NCI-H345 (cell line): Measurements from ENCODE around the gene CRYBG2.
"Not testable (repeated sequence)": the region's sequence is repeated elsewhere in the genome, so short reads cannot be mapped to it uniquely, and the experiment has no call there.

Experiments
- DNase-seq: peaks from one replicate; lab custom pipeline; 2025; lab: John Stamatoyannopoulos, UW

CRYBG2 gene

GRCh38 chr1:26295194-26296138 is 58.5 kb downstream of the CRYBG2 start:
- DNase-seq = no peak

DNA sequence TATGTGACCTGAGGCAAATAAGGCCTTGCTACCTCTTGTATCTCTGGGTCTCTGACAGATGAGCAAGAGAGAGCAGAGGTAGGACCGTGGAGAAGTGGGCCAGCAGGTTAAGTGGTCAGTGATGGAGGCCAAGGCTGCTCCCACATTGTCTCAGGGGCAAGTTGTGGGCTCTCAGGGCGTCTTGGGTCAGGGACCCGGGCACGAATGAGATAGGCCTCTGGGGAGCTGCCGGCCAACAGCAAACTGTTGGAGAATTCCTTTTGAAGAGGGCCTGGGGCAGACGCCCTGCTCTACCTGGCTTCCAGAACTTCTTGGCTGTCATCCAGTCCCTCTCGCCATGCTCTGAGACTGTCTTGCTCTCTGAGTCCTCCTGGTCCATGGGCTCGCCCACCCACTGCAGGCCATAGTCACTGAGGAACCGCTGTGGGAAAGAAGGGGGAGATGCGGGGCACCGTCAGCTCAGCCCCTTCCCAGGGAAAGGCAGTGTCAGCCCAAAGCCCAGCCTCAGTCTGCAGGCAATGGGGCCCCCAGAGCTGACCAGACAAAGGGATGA is 59.9 kb downstream of the CRYBG2 start:
- DNase-seq = no peak

GRCh38 chr1:26292735-26293134 is 61.2 kb downstream of the CRYBG2 start:
- not testable (repeated sequence) for DNase-seq

DNA sequence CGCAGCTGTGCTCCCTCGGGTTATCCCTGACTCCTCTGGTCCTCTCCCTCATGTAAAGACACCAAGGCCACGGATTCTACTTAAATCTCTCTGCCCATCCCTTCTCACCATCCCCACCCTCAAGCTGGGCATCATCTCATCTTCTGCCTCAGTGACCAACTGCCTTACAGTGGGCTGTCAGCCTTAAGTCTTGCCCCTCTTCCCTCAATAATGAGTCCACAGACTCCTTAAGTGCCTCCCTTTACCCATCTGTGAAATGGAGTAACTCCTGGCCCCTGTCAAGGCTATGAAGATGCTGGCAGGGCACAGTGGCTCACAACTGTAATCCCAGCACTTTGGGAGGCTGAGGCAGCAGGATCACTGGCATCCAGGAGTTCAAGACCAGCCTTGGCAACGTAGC is 62.0 kb downstream of the CRYBG2 start:
- DNase-seq = no peak

DNA sequence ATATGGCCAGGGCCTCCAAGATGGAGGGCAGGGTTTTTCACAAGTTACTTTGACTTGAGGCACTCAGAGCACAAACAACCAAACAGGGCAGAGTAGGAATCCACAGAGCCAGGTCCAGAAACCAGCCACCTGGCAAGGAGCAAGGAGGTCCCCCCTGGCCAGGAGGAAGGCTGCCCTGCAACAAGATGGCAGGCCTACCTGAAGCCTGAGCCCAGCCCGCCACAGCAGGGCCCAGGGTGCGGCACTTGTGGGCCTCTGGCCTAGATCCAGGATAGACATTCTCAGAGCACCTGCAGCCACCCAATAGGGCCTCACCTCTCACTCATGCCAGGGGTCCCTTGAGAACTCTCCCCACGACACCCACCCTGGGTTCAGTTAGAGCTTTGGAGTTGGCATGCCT is 62.5 kb downstream of the CRYBG2 start:
- no peak for DNase-seq

DNA sequence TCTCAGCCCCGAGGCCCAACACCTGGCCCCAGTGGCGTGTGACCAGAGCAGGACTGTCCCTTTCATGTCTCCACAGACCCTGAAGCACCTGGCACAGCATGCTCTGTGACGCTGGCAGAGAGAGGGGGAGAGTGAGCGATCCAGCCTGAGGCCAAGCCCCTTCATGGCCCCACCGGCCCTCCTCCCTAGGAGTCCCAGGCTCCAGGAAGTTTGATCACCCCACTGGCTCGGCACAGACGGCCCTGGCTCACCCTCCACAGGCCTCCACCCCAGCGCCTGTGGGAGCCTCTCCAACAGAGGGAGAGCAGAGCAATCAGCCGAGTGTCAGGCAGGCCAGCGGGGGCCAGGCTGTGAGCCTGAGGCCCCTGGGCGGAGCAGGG is 63.1 kb downstream of the CRYBG2 start:
- DNase-seq = no peak

DNA sequence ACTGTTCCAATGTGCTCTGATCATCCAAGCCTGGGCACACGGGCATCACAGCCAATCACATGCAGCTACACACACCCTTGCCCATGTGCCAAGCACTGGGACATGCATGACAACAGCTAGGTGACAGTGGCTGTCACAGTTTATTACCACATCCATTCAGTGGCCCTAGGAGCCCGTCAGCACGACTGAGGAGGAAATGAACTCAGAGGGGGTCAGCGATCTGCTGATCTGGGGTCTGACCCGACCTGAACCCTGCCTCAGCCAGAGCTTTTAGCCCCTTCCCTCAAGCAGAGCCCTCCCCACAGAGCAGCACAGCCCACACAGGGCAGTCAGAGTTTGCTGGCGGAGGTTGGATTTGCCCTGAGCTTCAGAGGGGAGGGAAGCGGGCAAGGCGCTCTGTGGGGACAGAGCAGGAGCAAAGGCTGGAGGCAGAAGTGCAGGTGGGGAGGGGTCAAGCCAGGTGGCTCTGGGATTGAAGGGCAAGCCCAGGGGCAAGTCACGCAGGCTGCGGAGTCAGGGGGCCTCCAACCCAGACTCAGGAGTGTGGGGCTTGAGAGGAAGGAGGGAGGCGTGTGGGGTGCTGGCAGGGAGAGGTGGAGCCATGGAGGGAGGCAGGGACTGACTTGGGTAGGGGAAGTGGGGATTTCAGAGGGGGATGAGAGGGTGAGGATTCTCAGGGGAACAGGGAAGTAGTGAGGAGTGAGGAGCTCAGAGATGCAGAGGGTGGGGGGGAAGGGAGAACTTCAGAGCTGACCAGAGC is 63.6 kb downstream of the CRYBG2 start:
- no peak for DNase-seq

GRCh38 chr1:26289158-26290059 is 64.5 kb downstream of the CRYBG2 start:
- DNase-seq = no peak

GRCh38 chr1:26288311-26288941 is 65.5 kb downstream of the CRYBG2 start:
- DNase-seq = no peak

DNA sequence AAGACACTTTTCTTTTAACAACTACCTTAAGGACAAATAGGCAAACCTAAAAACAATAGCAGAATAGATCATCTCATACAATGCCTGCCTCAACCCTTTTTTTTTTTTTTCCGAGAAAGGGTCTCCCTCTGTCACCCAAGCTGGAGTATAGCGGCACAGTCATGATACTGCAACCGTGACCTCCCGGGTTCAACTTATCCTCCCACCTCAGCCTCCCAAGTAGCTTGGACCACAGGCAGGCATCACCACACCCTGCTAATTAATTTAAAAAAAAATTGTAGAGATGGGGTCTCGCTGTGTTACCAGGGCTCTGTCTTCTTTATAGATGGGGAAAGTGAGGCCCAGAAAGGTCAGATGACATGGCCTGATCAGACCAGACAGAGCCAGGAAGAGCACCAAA is 66.1 kb downstream of the CRYBG2 start:
- no peak for DNase-seq

DNA sequence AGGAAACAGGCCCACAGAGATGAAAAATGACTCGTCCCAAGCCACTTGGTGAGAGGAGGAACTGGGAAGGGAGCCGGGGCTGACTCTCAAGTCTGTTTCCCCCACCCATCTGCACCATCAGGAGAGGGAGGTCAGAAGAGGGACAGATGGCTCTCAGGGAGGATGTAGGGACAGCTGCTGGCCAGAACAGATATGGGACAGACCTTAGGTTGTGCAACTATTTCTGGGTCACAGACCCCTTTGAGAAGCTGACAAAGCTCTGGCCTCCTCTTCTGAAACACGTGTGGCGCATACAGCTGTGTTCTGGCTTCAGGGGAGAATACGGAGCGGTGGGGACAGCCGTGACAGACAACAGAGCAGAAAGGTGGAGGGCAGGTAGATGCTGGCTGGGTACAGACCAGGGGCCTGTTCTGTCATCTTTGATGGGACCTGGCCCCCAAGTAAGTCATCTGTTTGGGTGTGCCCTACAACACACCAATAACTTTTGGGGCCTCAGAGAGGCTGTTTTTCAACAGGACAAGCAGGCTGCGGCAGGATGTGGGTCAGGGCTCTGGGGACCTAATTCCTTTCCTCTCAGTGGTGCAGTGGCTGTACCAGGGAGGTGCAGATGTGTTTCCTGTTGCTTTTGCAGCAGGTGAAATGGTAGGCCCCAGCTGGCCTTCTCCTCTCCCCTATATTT is 66.8 kb downstream of the CRYBG2 start:
- no peak for DNase-seq

GRCh38 chr1:26286064-26286416 is 67.9 kb downstream of the CRYBG2 start:
- DNase-seq = no peak

DNA sequence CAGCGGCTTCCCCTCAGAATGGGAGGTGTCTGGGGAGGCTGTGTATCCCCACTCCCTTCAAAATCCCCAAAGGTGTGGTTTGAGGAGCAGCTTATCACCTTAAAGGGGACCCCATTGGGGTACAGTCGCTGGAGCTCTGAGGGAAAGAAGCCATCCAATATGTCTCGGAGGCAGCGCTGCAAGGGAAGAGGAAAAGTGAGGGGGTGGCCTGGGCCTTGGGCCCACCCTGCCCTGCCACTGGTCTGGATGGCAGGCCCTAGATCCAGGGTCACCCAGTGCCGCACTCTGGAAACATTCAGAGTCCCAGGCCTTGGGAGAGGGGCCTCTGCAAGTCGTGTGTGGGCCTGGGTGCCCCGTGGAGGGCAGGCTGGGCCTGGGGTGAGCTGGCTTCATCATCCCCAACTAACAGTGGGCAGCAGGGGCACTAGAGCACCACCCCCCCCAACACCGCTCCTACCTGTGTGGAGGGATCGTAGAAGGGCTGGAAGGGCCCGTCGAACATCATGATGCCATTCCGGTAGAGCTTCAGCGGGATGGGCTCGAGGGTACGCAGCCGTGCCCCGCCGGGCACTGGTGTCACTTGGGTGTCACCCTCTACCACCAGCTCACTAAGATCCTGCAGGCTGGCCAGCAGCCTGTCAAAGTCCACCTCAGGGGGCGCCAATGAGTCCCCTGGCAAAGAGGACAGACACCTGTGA is 68.4 kb downstream of the CRYBG2 start:
- peak; percentile 5 for DNase-seq

DNA sequence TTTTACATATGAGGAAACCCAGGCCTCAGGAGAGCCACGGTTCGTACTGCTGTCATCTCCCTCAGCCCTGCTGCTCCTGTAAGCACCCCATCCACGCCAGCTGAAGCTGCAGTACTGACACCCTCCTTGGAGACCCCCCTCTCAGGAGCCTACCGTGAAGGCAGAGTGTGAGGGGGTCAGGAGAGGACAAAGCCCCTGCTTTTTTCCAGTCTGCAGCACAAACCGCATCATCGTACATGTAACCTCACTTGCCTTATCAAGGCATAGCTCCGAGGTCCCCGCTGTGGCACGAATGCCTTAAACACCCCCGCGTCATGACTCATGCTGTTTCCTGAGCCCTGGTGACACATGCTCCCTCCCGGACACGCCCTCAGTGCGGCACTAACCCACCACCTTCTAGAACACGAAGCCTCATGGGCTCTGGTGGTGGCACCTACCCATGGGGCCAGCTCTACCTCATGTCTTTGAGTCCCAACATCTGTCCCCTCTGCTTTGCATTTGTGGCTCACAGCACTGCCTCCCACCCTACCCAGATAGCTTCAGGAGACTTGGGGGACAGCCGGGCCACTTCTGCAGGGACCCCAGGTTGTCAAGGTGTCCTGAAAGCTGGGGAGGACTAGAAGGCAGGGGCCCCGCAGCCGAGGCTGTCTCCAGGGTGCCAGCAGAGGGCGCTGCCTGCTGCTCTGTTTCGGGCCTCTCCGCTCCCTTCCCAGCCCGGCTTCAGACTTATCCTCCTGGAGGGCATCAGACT is 69.2 kb downstream of the CRYBG2 start:
- DNase-seq = peak; percentile 15

DNA sequence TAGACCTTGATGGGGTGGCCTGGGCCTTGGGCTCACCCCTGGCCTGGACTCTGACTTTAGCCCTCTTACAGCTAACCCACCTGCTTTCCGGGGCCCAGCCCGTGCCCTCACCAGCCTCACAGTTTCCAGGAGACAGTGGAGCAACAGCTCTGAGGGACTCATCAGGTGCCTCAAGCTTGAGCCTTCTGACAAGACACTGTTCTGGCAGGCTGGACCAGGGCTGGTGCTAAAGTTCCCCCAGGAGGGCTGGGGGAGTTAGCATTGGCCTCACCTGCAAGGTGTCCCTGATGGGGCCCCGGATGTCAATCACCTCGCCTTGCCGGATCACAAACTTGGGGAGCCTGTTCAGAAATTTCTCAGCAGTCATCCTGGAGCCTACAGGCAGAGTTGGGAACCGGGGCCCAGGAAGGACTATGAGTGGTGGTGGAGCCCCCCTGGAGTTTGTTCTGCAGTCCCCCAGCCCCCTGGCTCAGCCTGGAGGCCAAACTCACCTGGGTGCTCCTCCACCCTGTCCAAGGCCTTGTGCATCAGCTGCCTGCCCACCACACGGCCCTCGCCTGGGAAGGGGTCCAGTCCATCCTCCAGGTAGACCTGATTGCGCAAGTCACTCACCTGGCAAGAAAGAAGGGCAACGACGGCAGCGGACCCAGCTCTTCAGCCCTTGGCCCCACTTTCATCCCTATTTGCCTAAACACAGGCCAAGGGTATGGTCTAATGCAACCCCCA is 69.9 kb downstream of the CRYBG2 start:
- DNase-seq = no peak

DNA sequence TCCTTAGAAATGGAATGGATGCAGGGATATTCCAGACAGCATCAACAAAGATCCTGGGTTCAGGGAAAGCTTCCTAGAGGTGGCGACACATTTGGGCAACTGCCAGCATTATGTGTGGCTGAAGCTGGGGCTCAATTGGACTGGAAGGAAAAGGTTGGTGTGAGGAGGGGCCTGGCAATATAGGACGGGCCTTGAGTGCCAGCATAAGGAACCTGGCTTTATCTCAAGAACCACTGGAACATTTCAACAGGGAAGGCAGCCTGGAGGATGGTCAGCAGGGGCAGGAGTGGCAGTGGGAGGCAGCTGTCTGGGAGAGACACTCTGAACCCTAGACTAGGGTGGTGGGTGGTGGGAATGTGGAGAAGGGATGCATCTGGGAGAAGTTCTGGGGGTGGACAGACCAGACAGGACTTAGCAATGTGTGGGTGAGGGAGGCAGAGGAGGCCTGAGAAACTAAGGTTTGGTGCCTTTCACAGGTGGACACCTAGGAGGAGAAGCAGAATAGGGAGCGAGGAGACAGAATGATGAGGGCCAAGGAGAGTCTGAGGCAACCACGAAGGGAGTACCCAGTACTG is 70.6 kb downstream of the CRYBG2 start:
- no peak for DNase-seq

- no peak for DNase-seq
Measured at GRCh38 chr1:26282401-26282918, 71.5 kb downstream of the CRYBG2 start.

DNA sequence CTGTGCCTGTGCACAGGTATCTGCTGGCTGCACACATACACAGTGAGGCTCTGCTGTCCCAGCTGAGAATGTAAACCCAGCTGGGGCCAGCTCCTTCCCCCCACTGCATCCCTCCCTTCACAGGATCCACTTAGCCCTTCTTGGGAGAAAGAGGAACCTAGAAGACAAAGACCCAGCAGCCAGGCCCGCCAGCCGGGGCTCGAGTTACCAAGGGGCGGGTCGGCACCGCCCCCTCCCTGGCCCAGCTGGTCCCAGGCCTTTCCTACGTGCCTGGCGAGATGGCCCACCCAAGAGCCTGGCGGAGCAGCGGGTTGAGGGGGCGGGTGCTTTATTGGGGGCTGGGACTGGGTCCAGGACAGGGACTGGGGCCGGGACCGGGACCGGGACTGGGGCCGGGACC is 72.0 kb downstream of the CRYBG2 start:
- DNase-seq = no peak
